ENCODE results near the gene DHH.
"Not testable (repeated sequence)": the region's sequence is repeated elsewhere in the genome, so short reads cannot be mapped to it uniquely, and the experiment has no call there.

DHH gene

GRCh38 chr12:49068879-49069506, 25.6 kb downstream of the DHH start:
- DNase-seq = no peak

- no peak for DNase-seq
These were observed 28.5 kb downstream of the DHH start for GRCh38 chr12:49066120-49066519.

GRCh38 chr12:49064767-49065152, 29.8 kb downstream of the DHH start:
- no peak for DNase-seq

GRCh38 chr12:49061916-49062315, 32.7 kb downstream of the DHH start:
- not testable (repeated sequence) for DNase-seq

- DNase-seq = no peak
These were observed 33.4 kb downstream of the DHH start for GRCh38 chr12:49061157-49061650.

- peak; percentile 66 for DNase-seq
These were observed 34.1 kb downstream of the DHH start, which contains the start of gene KMT2D for GRCh38 chr12:49060237-49061156. TSS of gene KMT2D (minus strand) at chr12:49060794. CDS start at chr12:49055324, 5,470 bp downstream.

GRCh38 chr12:49059299-49060171, 35.1 kb downstream of the DHH start:
- DNase-seq = no peak

- no peak for DNase-seq
These were observed 35.6 kb downstream of the DHH start for GRCh38 chr12:49059045-49059298.

GRCh38 chr12:49058366-49059044, 36.1 kb downstream of the DHH start:
- DNase-seq = no peak

GRCh38 chr12:49057888-49058287, 36.7 kb downstream of the DHH start:
- DNase-seq = no peak

- DNase-seq = no peak
These were observed 38.4 kb downstream of the DHH start for GRCh38 chr12:49055978-49056754.

- DNase-seq = no peak
These were observed 39.5 kb downstream of the DHH start for GRCh38 chr12:49055092-49055491.

GRCh38 chr12:49054524-49054923, 40.1 kb downstream of the DHH start:
- no peak for DNase-seq

- DNase-seq = no peak
These were observed 40.5 kb downstream of the DHH start for GRCh38 chr12:49054096-49054495.

- no peak for DNase-seq
These were observed 42.0 kb downstream of the DHH start for GRCh38 chr12:49052451-49053208.

GRCh38 chr12:49051777-49052438, 42.7 kb downstream of the DHH start:
- no peak for DNase-seq

GRCh38 chr12:49051373-49051764, 43.2 kb downstream of the DHH start:
- DNase-seq = no peak

- DNase-seq = no peak
These were observed 43.9 kb downstream of the DHH start for GRCh38 chr12:49050507-49051372.

- DNase-seq = no peak
These were observed 44.9 kb downstream of the DHH start for GRCh38 chr12:49049566-49050224.

Measured in NCI-H1048 (cell line).